Measurements from ENCODE around the gene PRRT2.

The PRRT2 gene

DNA sequence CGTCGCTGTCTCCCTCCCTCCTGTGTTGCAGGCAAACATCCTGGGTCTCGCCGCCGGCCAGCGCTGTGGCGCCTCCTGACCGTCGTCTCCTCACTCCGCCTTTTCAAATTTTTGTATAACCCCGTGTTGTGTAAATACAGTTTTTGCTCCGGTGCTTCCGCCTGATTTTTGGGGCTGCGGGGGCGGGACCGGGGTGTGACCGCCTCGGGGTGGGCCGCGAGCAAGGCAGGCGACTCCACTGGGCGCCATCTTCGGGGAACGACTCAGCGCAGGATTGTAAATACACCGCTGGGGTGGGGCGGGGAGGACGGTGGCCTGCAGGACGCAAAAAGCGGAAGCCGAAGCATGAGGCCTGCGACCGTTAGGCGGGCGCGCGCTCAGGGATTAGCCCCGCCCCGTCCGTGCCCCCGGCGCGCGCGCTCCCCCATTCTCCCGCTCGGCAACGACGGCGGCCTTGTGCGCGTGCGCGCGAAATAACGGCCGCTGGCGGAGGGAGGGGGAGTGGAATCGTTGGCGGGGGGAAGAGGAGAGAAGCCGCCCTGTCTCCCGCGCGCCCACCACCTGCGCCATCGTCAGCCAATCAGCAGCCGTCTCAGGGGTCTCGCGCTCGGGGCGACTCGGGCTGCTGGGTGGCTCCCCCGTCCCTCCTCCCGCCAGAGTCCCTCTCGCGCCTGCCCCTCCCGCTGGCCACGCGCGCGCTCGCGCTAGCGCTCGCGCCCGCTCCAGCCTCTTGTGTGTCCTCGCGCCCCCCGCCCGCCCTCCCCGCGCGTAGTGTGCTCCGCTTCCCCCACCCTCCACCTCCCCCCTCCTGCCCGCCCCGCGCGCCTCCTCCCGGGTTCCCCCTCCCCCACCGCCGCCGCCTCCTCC is 6.5 kb upstream of the PRRT2 start:
- peak overlapping the region; percentile 91 for H3K4me3 ChIP-seq (replicated peaks; ENCODE audit: low read depth, low read length)
- DNase-seq (ENCODE audit: low read depth): peak; percentile 97
- TF ChIP-seq, protein P1, sequence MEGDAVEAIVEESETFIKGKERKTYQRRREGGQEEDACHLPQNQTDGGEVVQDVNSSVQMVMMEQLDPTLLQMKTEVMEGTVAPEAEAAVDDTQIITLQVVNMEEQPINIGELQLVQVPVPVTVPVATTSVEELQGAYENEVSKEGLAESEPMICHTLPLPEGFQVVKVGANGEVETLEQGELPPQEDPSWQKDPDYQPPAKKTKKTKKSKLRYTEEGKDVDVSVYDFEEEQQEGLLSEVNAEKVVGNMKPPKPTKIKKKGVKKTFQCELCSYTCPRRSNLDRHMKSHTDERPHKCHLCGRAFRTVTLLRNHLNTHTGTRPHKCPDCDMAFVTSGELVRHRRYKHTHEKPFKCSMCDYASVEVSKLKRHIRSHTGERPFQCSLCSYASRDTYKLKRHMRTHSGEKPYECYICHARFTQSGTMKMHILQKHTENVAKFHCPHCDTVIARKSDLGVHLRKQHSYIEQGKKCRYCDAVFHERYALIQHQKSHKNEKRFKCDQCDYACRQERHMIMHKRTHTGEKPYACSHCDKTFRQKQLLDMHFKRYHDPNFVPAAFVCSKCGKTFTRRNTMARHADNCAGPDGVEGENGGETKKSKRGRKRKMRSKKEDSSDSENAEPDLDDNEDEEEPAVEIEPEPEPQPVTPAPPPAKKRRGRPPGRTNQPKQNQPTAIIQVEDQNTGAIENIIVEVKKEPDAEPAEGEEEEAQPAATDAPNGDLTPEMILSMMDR (IDR thresholded peaks at IDR 0.05; ENCODE audit: low read length, missing control alignments): no peak

DNA sequence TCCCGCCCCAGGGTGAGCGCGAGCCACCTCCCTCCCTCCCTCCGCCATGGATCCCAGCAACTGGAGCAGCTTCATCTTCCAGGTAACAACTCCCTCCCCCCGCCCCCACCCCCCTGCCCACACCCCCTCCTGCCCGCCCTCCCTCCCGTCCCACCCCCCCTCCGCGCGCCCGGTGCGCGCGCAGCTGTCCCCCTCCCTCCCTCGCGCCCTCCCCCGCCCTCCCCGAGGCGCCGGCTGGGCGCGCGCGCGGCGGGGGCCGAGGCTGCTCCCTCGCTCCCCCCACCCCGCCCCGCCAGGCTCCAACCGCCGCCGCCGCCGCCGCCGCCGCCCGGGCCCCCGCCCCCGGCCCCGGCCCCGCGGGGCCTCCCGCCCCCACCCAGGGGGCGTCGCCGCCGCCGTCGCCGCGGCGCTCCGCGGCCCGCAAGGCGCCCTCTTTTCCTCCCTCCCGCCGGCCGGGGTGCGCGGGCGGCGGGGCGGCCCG is 5.9 kb upstream of the PRRT2 start, which contains the start of gene MAZ:
Gene MAZ, plus strand, starts transcription at position 431 of the 481 bp plus-strand sequence. CDS start 173 bp downstream, outside the sequence.
- peak; percentile 94 for DNase-seq (ENCODE audit: low read depth)
- peak within 1 kb of the TSS; percentile 91 for H3K4me3 ChIP-seq (replicated peaks; ENCODE audit: low read depth, low read length)
- TF ChIP-seq, protein P1 (IDR thresholded peaks at IDR 0.05; ENCODE audit: low read length, missing control alignments): no peak

DNA sequence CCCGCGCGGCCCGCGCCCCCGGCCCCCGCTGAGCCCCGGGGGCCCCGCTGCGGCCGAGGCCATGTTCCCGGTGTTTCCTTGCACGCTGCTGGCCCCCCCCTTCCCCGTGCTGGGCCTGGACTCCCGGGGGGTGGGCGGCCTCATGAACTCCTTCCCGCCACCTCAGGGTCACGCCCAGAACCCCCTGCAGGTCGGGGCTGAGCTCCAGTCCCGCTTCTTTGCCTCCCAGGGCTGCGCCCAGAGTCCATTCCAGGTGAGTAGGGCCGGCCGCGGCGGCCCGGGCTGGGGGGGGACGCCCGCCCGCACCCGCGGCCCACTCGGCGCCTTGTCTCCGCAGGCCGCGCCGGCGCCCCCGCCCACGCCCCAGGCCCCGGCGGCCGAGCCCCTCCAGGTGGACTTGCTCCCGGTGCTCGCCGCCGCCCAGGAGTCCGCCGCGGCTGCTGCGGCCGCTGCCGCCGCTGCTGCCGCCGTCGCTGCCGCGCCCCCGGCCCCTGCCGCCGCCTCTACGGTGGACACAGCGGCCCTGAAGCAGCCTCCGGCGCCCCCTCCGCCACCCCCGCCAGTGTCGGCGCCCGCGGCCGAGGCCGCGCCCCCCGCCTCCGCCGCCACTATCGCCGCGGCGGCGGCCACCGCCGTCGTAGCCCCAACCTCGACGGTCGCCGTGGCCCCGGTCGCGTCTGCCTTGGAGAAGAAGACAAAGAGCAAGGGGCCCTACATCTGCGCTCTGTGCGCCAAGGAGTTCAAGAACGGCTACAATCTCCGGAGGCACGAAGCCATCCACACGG is 5.2 kb upstream of the PRRT2 start:
- TF ChIP-seq, protein P1 (IDR thresholded peaks at IDR 0.05; ENCODE audit: low read length, missing control alignments): no peak
- peak overlapping the region; percentile 66 for H3K4me3 ChIP-seq (replicated peaks; ENCODE audit: low read depth, low read length)
- DNase-seq (ENCODE audit: low read depth): no peak

DNA sequence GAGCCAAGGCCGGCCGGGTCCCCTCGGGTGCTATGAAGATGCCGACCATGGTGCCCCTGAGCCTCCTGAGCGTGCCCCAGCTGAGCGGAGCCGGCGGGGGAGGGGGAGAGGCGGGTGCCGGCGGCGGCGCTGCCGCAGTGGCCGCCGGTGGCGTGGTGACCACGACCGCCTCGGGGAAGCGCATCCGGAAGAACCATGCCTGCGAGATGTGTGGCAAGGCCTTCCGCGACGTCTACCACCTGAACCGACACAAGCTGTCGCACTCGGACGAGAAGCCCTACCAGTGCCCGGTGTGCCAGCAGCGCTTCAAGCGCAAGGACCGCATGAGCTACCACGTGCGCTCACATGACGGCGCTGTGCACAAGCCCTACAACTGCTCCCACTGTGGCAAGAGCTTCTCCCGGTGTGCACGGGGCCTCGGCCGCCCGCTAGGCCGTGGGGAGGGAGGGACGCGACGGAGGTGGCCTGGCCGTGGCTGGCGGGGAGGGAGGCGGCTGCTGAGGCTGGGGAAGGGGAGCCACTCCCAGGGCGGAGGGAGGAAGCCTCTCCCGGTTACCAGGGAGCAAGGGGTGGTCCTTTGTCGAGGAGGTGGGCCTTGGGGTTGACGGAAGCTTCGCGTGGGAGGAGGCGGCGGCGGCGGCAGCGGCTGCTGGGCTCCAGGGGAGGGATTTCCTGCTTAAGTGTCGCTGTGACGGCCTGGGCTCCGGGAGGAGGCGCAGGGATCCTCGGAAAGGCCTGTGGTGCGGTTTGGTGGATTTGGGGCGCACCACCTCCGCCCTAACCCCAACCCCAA is 4.4 kb upstream of the PRRT2 start:
- H3K4me3 ChIP-seq (replicated peaks; ENCODE audit: low read depth, low read length): peak overlapping the region; percentile 66
- TF ChIP-seq, protein P1 (IDR thresholded peaks at IDR 0.05; ENCODE audit: low read length, missing control alignments): peak; percentile 42
- peak; percentile 95 for DNase-seq (ENCODE audit: low read depth)

DNA sequence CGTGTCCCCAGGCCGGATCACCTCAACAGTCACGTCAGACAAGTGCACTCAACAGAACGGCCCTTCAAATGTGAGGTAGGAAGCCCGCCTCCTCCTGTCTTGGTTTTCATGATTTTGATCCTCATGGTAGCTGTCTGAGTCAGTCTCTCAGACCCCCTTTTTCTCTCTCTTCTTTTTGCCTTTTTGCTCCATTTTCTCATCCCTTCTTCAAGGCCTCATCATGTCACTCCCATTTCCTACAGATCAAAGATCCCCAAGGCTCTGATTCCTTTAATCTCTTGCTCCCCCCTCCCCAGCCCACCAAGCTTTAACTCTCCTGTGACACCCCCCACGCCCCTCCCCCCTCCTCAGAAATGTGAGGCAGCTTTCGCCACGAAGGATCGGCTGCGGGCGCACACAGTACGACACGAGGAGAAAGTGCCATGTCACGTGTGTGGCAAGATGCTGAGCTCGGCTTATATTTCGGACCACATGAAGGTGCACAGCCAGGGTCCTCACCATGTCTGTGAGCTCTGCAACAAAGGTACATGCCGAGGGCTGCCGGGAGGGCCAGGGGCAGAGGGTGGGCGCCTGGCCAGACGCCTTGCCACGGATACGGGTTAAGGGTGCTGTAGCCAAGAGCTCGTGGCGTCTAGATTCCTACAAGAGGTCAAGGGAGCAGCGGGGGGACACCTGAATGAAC is 3.6 kb upstream of the PRRT2 start:
- TF ChIP-seq, protein P1 (IDR thresholded peaks at IDR 0.05; ENCODE audit: low read length, missing control alignments): no peak
- no peak for DNase-seq (ENCODE audit: low read depth)
- peak overlapping the region; percentile 66 for H3K4me3 ChIP-seq (replicated peaks; ENCODE audit: low read depth, low read length)
